Activated CD8-positive, alpha-beta memory T cell treated with anti-CD3 and anti-CD28 coated beads, Interleukin-2, amount 50 U/mL, for 4 hours (primary cell): ENCODE measurements around the gene CD59.

Experiments used
- DNase-seq: peaks from one replicate; pipeline ENCODE4 v3.0.0-alpha.2; 2020

The CD59 gene, protein sequence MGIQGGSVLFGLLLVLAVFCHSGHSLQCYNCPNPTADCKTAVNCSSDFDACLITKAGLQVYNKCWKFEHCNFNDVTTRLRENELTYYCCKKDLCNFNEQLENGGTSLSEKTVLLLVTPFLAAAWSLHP

GRCh38 chr11:33736148-33736812 is at the start of gene CD59:
TSS of gene CD59 (minus strand) at chr11:33736423. CDS start at chr11:33722445, 13,978 bp downstream.
- DNase-seq, result peak; percentile 93

DNA sequence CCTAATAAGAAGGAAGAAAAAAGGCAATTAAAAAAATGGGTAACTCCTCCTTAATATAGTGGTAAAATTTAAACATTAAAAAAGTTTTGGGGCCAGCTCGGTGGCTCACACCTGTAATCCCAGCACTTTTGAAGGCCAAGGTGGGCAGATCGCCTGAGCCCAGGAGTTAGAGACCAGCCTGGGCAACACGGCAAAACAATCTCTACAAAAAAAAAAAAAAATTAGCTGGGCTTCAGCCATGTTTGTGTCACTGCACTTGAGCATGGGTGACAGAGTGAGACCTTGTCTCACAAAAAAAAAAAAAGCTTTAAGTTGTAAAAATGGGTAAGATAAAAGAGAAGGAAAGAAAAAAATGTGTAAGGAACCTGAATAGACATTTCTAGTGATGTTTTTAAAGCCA is 49.4 kb upstream of the CD59 start:
- no peak for DNase-seq

DNA sequence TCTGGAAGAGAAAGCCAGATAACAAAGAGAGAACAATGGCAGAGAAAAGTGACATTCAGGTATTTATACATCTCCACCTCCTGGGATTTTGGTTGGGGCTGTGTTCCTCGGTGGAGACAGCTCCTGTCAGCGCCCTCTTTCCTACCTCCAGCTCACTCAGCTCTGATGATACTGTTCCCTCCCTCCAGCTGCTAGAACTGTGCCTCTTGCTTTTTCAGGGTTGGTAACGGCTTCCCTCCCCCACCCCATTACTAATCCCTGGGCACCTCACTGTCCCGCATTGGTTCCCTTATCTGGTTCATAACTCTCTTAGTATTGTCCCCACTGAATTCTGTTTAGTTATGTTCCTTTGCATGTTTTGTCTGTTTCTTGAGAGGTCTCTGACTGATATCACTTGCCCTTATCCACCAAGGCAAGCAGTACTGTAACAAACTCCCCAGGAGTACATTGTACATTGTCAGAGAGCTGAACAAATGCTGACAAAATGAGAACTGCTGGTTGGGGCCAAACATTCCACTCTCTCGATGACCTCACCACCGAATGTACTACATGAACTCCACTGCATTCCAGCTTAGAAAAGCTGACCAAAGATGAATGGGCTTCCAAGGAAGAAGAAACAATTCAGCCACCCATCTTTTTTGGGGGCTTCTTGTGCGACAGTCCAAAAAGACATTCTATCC is 43.8 kb upstream of the CD59 start:
- no peak for DNase-seq

DNA sequence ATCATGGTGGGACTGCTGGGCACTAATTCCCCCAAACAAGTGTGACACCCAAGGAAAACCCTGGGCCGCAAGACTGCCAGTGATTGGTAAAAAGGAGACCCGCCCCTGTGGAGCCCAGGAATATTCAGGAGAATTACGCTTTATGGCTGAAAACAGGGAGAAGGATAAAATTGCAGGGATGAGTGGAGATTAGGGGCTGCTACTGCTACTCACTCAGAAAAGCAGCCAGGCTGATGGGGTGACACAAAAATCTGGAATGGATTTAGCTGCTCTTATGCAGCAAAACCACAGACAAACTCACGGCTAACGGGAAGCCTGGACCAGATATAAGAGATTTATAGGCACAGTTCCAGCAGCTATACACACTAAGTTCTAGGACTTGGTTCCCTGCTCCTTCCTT is 42.5 kb upstream of the CD59 start:
- DNase-seq, result no peak

DNA sequence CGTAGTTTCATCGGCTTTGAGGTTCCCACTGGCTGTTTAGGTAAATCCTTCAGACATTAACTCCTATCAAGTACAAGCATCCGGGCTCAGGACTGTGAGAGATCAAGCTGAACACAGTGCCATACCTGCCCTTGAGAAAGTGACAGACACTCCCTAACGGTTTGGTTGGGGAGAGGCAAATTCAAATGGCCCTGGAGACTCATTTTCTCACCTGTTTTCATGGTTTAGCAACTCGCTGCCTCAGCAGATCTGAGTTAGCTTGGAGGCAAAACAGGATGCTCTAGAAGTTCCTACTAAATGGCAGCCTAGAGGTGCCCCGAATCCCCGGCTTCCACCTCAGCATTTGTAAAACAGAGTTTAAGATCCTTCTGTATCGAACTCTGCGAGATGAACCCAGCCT is 41.7 kb upstream of the CD59 start:
- DNase-seq, result no peak

GRCh38 chr11:33775832-33776470 is 39.7 kb upstream of the CD59 start:
- no peak for DNase-seq

- no peak for DNase-seq
Measured at GRCh38 chr11:33775467-33775807, 39.2 kb upstream of the CD59 start.

DNA sequence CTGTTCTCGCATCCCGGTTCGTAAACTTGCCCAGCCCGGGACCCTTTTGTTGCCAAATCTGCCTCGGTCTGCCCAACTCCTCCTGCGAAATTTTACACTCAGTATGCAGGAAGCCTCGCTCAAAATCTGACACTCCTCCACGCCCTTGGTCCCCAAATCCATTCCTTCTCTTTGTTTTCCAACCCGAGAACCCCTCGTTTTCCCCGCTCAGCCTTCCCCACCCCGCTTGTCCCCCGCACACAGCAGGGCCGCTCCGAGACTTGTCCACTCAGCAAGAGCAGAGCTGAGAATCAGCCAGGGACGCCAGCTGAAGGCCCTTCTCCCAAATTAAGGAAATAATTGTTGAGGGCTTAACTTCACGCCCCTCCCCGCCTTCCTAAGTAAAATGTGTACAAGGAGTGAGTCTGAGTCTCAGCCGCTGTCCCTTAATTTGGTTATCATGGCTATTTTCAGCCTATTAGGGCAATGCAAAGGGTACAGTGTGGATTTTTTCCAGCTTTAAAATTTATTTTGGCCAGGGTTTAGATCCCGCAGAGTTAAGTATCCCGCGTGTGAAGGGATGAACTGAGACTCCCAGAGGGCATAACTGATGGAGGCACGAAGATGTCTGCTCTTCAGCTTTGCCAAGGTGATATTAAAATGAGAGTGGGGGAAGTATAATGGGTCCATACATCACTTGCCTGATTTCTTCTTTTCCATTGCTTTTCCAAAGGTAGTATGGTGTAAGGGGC is 38.7 kb upstream of the CD59 start:
- DNase-seq, result no peak

DNA sequence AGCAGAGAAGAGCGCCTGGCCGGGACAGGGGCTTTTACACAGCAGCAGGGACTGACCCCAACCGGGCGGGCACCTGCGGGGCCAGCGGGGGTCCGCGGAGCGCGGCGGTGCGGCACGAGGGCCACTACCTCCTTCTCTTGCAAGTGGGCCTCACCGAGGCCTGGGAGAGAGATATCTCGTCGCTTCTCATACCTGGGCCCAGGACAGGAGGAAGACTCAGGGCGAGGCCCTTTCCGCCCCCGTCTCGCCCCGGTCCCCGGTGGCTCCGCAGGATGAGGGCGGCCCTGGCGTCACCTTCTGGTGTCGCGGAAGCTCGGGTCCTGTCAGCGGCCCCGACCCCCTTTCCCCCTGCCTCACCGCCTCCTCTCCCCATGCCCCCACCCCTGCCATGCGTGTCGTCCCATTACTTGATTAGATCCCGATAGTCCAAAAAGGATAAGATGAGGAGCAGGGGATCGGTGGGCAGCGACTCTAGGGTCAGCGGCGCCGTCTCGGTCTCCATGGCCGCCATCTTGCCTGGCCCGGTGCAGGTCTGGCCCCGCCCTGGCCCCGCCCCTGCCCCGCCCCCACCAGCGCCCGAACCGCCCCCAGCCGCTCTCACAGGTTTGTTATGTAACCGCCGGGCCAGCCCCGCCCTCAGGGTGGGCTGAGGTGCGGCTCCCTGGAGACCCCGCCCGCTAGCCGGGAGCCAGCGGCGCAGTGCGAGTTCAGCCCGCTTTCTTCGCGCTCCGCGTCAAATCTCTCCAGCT is 37.9 kb upstream of the CD59 start, which contains the start of gene FBXO3:
Gene FBXO3, minus strand, starts transcription at position 534 of the 749 bp plus-strand sequence. Its CDS starts 23 bp downstream, at position 511.
- DNase-seq, result peak; percentile 88

GRCh38 chr11:33773404-33773986 is 37.3 kb upstream of the CD59 start:
- peak; percentile 30 for DNase-seq

DNA sequence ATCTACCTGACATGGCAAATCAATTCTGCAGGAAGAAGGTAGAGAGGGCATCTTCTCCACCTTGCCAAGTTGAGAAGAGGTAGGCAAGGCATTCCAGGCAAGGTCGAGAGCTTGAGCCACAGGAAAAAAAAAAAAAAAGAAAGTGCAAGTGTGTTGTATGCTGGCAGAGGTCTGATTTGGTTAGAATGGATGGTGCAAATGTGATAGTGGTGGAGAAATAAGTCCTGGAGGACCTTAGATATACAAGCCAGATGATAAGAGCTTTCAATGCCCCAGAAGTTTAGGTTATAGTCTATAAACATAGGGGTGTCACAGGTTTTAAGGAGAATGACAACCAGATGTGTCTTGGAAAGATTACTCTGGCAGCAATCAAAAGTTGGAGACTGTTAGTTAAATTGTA is 36.6 kb upstream of the CD59 start:
- DNase-seq, result no peak

DNA sequence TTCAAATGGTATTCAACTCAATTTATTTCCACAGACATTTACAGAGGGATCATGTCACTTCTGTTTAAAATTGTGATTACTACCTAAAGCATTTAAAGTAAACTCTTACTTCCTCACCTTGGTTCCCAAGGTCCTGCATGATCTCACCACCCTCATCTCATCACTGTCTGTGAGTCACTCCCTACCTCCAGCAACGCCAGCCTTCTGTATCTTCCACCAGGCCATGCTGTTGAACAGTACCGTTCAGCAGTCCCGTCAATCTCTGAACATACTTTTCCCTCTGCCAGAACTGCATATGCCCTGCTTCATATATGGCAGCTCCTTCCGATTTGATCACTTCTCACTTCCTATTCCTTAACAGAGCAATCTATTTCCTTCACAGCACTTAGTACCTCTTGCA is 36.1 kb upstream of the CD59 start:
- no peak for DNase-seq

DNA sequence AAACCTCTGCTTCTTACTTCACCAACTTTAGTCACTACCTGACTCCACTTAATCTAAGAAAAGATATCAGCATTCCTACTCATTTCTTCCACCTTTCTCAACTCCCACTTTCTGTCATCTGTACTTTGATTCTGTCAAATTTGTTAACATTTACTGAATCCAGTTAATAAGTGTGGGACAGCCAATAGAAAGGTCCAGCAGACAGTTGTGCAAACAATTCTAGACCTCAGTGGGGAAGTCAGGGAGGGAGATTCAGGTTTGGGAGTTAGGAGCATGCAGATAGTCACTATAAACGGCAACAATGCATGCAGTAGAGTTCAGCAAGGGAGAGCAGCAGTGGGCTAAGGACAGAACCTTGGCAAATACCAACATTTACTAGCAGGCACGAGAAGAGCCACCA is 34.0 kb upstream of the CD59 start:
- DNase-seq, result no peak

GRCh38 chr11:33769542-33769941 is 33.3 kb upstream of the CD59 start:
- DNase-seq, result no peak

DNA sequence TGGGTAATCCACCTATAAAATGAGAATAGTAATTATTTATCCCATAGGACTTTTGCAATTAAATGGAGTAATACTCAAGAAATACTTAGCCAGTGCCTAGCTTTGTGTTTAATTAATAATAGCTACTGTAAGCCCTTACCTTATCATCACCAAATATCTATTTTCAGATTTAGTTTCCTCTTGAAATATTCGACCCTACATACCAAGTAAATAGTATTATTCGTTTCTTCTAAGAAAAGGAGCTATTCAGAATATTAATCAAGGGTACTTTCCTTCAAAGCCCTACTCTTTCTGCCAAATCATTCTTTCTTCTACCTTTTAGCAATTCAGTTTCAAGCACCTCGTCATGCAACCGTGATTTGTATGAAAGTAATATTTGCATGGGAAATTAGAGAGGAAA is 31.4 kb upstream of the CD59 start:
- no peak for DNase-seq

- no peak for DNase-seq
Measured at GRCh38 chr11:33766085-33766484, 29.9 kb upstream of the CD59 start.

DNA sequence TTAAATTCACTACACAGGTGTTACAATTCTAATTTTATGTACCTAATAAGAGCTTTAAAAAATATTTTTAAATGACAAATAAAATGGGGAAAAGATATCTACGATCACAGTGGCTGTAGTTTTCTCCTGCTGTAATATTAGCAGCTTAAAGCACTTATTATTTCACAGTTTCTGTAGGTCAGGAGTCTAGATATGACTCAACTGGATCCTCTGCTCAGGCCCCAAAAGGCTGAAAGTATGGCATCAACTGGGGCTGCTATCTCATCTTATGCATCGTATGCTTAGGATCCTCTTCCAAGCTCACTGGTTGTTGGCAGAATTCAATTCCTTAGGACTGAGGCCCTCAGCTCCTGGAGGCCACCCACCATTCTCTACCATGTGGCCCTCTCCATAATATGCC is 25.2 kb upstream of the CD59 start:
- DNase-seq, result no peak

GRCh38 chr11:33753304-33753967 is 17.2 kb upstream of the CD59 start:
- DNase-seq, result no peak

- DNase-seq, result no peak
Measured at GRCh38 chr11:33751878-33752277, 15.7 kb upstream of the CD59 start.

DNA sequence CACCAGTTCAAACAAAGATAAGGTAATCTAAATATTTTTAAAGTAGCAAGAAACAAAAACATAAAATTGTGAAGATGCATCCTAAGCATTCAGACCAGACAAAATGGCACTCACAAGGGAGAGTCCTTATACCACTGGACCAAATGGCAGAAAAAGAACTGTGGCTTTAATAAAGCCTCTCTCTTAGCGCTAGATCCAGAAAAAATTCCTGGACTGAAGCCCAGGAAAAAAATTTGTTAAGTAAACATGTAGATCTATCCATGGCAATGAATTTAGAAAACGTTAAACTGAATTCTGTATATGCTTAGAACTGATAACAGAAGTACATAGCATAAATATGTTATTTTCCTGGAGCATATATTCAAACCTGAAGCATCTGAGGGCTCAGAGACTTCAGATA is 11.8 kb upstream of the CD59 start:
- no peak for DNase-seq

DNA sequence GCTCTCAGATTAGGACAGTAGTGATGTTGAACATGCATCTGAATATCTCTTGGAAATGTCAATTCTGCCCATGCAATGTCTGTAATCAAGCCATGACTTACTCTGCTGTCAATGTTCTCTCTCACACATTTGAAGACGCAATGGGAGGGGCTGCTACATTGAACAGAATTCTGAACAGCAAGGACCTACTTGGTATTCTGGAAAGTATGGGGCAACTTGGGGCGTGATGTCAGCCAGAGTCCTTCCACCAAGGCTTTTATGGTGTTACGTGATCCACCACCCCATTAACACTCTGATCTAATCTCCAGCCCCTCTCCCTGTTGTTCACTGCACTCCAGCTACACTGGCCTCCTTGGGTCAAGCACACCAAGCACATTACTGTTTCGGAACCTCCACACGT is 7.1 kb upstream of the CD59 start:
- DNase-seq, result no peak
